HepG2 (cell line): ENCODE measurements around the gene FBXO9. TPM values are rescaled to one million over a fixed set of nuclear protein-coding genes. Genes with fewer than 3 reads are reported as not detected.

Experiments used
- ATF4 ChIP-seq, 2 experiments: fragments of 450-650 bp in 1 of 2; sonication (generic) in 1 of 2; formaldehyde crosslinking; IDR thresholded peaks; 2 replicates each; pipeline versions ENCODE4 v1.5.0 to v1.8.0; 2020 to 2022; ENCODE audit warnings: mild to moderate bottlenecking in 1 of 2, missing genetic modification reagents in 1 of 2
- FOXP1 ChIP-seq, 2 experiments: fragments of 450-650 bp in 1 of 2; IDR thresholded peaks; 2 replicates each; pipeline ENCODE4 v1.6.1; 2017 to 2018; ENCODE audit warnings: antibody characterized with exemption in 1 of 2
- PLSCR1 ChIP-seq: sonication (generic); formaldehyde crosslinking; IDR thresholded peaks from 2 replicates; pipeline ENCODE4 v1.5.0; 2020; ENCODE audit warnings: missing genetic modification reagents, mild to moderate bottlenecking, borderline replicate concordance
- RBM22 ChIP-seq: fragments of 200-400 bp; formaldehyde crosslinking; optimal IDR thresholded peaks from 2 replicates; pipeline ENCODE3; 2017; ENCODE audit warnings: mild to moderate bottlenecking, low read length, moderate library complexity
- SRSF9 ChIP-seq: fragments of 200-400 bp; formaldehyde crosslinking; IDR thresholded peaks from 2 replicates; pipeline ENCODE4 v1.6.1; 2018; ENCODE audit warnings: borderline replicate concordance, mild to moderate bottlenecking, low read depth, low read length; ENCODE audit not compliant: insufficient read depth, poor library complexity, severe bottlenecking
- TEAD2 ChIP-seq: sonication (generic); formaldehyde crosslinking; IDR thresholded peaks from 2 replicates; pipeline ENCODE4 v1.9.0; 2021; ENCODE audit warnings: missing genetic modification reagents
- ZBTB10 ChIP-seq: sonication (generic); formaldehyde crosslinking; IDR thresholded peaks from 2 replicates; pipeline ENCODE4 v1.4.0; 2020; ENCODE audit warnings: missing genetic modification reagents, borderline replicate concordance
- ZNF768 ChIP-seq: sonication (generic); formaldehyde crosslinking; IDR thresholded peaks from 2 replicates; pipeline ENCODE4 v1.4.0; 2020; ENCODE audit warnings: missing genetic modification reagents
- polyA plus RNA-seq, 8 experiments: library from polyadenylated mRNA; depleted of rRNA in 3 of 8; stranded (reverse) in 7 of 8; unstranded in 1 of 8; fragments of >200 nt; fragmentation: Illumina TruSeq in 4 of 8; extraction: Trizol in 4 of 8; gene quantifications; 2 replicates each; pipeline versions ENCODE4 v1.2.1 to v1.2.3, GENCODE V29; 2011 to 2016; ENCODE audit warnings: low read depth in 4 of 8, missing spikeins in 1 of 8, mixed read lengths in 1 of 8; ENCODE audit not compliant: insufficient read depth in 1 of 8
- total RNA-seq, 5 experiments: library from RNA; depleted of rRNA; stranded (reverse); fragments of >200 nt; fragmentation: Illumina TruSeq; extraction: Trizol; gene quantifications; 2 replicates each; pipeline ENCODE4 v1.2.3, GENCODE V29; 2016; ENCODE audit warnings: low read depth in 1 of 5
- TF ChIP-seq, protein P1 (sequence below): sonication (generic); formaldehyde crosslinking; IDR thresholded peaks from 2 replicates; pipeline ENCODE4 v1.9.0; 2021; ENCODE audit warnings: missing genetic modification reagents, borderline replicate concordance
- TF ChIP-seq, protein P2 (sequence below): sonication (generic); formaldehyde crosslinking; IDR thresholded peaks from 2 replicates; pipeline ENCODE4 v1.5.0; 2020; ENCODE audit warnings: mild to moderate bottlenecking, missing genetic modification reagents, moderate library complexity
- TF ChIP-seq, protein P3 (sequence below): sonication (generic); formaldehyde crosslinking; IDR thresholded peaks from 2 replicates; pipeline ENCODE4 v1.5.1; 2020; ENCODE audit warnings: missing genetic modification reagents, mild to moderate bottlenecking, borderline replicate concordance

Gene FBXO9
- total and polyA plus RNA-seq, 2 of the 13 experiments (the other 11 are each of a cell fraction or from before 2014, with no cell fraction given) = 64.3 to 98.4 TPM

GRCh38 chr6:53119772-53120409 is 54.7 kb downstream of the FBXO9 start (continued):
- TF ChIP-seq, protein P1, sequence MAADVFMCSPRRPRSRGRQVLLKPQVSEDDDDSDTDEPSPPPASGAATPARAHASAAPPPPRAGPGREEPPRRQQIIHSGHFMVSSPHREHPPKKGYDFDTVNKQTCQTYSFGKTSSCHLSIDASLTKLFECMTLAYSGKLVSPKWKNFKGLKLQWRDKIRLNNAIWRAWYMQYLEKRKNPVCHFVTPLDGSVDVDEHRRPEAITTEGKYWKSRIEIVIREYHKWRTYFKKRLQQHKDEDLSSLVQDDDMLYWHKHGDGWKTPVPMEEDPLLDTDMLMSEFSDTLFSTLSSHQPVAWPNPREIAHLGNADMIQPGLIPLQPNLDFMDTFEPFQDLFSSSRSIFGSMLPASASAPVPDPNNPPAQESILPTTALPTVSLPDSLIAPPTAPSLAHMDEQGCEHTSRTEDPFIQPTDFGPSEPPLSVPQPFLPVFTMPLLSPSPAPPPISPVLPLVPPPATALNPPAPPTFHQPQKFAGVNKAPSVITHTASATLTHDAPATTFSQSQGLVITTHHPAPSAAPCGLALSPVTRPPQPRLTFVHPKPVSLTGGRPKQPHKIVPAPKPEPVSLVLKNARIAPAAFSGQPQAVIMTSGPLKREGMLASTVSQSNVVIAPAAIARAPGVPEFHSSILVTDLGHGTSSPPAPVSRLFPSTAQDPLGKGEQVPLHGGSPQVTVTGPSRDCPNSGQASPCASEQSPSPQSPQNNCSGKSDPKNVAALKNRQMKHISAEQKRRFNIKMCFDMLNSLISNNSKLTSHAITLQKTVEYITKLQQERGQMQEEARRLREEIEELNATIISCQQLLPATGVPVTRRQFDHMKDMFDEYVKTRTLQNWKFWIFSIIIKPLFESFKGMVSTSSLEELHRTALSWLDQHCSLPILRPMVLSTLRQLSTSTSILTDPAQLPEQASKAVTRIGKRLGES (CRISPR knock-in tag) = no peak
- TF ChIP-seq PLSCR1 (CRISPR knock-in tag) (no peak), ZNF768 (CRISPR knock-in tag) (no peak), SRSF9 (no peak), ZBTB10 (CRISPR knock-in tag) (peak; percentile 82; the same call in 1 of the 2 replicates), ATF4 (CRISPR knock-in tag; IDR thresholded peaks at IDR 0.05) (peak in 1 of 2 experiments; percentile 14; a peak in 1 of 4 replicates), FOXP1 (IDR thresholded peaks at IDR 0.05) (peak; percentile 62; the same call in 1 of the 2 replicates), FOXP1 (CRISPR knock-in tag; IDR thresholded peaks at IDR 0.05) (peak; percentile 93), RBM22 (no peak), TEAD2 (CRISPR knock-in tag) (no peak)
- TF ChIP-seq, protein P2, sequence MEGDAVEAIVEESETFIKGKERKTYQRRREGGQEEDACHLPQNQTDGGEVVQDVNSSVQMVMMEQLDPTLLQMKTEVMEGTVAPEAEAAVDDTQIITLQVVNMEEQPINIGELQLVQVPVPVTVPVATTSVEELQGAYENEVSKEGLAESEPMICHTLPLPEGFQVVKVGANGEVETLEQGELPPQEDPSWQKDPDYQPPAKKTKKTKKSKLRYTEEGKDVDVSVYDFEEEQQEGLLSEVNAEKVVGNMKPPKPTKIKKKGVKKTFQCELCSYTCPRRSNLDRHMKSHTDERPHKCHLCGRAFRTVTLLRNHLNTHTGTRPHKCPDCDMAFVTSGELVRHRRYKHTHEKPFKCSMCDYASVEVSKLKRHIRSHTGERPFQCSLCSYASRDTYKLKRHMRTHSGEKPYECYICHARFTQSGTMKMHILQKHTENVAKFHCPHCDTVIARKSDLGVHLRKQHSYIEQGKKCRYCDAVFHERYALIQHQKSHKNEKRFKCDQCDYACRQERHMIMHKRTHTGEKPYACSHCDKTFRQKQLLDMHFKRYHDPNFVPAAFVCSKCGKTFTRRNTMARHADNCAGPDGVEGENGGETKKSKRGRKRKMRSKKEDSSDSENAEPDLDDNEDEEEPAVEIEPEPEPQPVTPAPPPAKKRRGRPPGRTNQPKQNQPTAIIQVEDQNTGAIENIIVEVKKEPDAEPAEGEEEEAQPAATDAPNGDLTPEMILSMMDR (CRISPR knock-in tag) = 0 out of 2 replicates have a peak, but pooled peaks have one; percentile 30
- TF ChIP-seq, protein P3, sequence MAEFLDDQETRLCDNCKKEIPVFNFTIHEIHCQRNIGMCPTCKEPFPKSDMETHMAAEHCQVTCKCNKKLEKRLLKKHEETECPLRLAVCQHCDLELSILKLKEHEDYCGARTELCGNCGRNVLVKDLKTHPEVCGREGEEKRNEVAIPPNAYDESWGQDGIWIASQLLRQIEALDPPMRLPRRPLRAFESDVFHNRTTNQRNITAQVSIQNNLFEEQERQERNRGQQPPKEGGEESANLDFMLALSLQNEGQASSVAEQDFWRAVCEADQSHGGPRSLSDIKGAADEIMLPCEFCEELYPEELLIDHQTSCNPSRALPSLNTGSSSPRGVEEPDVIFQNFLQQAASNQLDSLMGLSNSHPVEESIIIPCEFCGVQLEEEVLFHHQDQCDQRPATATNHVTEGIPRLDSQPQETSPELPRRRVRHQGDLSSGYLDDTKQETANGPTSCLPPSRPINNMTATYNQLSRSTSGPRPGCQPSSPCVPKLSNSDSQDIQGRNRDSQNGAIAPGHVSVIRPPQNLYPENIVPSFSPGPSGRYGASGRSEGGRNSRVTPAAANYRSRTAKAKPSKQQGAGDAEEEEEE (CRISPR knock-in tag) = no peak
